ENCODE results near the gene SLC35E2B.
"Not testable (repeated sequence)": the region's sequence is repeated elsewhere in the genome, so short reads cannot be mapped to it uniquely, and the experiment has no call there.

Gene SLC35E2B

DNA sequence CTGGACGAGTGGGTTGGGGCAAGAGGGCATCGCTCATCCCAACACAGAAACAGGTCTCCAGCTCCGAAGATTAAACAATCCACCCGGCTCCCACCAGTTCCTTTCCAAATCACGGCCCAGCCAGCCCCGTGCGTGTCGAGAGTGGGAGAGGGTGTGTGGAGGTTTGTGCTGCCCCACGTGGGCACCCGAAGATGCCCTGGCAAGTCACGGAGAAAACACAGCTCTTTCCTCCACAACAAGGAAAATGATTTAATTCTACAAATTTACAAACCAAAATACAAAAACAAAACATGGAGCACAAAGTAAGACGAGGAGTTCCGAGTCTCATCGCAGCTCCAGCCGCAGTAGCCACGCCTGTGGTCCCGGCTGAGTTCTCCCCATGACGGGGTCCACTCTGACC, 9.9 kb upstream of the SLC35E2B start:
- DNase-seq: not testable (repeated sequence)

DNA sequence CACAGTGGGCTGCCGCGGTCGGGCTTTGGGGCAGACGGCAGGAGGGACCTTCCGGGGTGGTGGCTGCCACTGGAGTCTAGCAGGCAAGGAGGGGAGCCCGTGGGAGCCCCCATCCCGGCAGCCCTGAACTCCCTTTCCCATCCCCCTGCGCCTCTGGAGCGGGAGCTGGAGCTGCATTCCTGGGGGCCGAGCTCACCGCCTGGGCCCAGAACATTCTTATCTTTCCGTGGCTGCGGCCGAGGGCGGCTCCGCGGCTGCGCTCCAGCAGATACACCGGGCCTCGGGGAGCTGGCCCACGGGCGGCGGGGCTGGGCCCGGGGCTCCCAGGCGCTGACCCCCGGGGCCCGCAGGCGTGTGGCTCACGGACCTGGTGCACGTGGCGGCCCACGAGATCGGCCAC, 8.0 kb upstream of the SLC35E2B start:
- not testable (repeated sequence) for DNase-seq

DNA sequence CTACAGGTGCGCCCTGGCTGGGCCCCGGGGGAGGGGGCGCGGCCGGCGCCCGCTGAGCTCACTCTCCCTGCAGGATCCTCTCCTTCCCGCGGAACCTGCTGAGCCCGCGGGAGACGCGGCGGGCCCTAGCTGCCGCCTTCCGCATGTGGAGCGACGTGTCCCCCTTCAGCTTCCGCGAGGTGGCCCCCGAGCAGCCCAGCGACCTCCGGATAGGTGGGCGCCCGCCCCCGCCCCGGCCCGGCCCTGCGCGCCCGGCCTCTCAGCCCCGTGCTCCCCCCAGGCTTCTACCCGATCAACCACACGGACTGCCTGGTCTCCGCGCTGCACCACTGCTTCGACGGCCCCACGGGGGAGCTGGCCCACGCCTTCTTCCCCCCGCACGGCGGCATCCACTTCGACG, 7.5 kb upstream of the SLC35E2B start:
- DNase-seq: not testable (repeated sequence)

DNA sequence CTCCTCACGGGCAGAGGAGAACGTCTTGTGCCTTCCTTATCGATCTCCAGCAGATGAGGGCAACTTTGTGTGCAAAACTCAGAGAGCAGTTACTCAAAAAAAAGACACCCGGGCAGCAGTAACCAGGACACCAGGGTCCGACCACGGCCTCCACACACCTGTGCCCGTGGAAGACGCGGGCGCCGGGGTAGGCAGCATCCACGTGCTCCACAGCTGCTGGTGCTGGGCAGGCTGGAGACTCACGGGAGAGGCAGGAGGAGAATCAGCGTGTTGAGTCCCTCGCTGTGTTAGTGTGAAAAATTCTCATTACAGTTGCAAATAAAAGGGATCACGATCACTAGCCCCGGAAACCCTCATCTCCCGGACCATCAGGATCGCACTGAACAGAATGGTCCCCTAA, 6.5 kb upstream of the SLC35E2B start:
- not testable (repeated sequence) for DNase-seq

DNA sequence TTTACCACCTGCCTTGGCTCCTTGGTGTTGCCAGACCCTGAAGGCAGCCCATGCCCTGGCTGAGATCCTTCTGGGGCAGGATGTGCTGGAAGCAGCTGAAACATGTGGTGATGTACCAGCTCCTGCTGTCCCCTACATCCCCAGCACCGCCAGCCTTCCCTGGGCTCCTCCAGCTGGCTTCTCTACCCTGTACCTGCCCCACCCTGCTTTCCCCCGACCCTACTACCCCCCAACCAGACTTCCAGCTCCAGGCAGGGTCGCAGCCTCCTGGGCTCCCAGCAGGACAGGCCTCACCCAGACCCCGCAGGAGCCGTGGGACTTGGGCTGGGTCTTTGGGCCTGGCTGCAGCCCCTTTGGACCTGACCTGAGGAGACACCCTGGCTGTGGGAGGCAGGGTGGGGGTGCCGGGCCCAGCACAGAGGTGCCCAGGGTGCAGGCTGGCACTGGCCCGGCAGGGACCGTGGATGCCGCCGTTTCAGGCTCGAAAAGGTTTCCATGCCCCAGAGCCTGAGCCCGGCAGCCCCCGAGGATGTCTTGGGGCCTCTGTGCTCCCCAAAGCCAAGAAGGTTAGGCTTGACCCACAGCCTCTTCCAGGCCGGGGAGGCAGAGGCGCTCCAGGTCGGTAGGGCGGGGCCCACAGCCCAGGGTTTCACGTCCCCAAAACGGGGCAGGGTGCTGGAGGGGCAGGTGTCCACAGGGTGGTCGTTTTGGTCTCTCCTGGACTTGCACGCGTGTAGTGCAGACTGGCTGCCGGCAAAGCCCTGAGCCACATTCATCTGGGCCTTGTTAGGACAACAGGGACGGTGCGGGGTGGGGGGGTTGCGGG, 5.0 kb upstream of the SLC35E2B start:
- not testable (repeated sequence) for DNase-seq

DNA sequence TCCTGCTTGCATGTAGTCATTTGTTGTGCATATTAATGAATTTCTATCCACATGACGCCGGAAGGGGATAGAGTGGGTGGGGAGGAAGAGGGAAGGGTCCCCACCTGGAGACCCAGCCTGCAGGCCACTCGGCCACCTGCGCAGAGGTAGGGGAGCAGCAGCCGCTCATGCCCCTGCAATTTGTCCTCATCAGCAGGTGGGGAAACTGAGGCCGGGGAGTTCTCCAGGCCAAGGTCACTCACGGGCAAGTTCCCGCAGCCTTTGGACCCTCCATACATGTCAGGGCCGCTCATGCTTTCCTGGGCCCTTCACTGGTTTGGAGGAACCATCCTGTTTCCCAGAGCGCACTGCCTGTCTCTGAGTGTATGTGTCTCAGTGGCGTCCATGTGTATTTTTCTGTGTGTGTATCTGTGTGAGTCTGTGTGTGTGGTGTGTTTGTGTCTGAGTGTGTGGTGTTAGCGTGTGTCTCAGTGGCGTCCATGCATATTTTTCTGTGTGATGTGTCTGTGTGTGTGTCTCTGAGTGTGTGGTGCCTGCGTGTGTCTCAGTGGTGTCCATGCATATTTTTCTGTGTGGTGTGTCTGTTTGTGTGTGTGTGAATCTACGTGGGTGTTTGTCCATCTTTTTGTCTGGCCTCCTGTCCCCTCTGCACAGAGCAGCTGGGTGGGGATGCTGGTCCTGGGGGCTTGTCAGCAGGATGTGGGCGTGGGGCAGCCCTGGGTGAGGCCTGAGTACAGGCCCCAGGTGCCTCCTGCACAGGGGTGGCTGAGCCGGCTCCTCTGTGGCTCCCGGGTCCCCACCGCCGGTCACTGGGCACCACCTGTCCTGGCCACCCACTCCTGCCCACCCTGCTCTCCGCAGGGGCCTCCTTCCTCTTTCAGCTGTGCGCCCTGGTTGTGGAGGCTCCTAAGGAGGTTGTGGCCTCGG, 4.1 kb upstream of the SLC35E2B start:
- DNase-seq: not testable (repeated sequence)

DNA sequence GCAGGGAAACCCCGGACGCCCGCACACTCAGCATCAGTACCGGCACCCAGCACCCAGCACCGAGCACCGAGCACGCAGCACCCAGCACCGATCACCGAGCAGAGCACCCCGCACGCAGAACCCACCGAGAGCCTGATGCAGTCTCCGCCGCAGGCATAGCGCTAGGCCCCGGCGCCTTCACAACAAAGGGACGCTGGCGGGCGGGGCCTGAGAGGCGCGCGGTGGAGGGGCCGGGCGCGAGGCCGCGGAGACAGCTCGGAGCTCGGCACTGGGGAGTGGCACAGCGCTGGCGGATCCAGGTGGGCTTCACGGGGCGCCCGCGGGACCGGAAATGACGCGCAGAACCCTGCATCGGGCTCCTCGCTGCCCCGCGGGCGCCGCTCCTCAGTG, 276 bp downstream of the SLC35E2B start:
- DNase-seq: peak in 1 of 2 donors; percentile 74

DNA sequence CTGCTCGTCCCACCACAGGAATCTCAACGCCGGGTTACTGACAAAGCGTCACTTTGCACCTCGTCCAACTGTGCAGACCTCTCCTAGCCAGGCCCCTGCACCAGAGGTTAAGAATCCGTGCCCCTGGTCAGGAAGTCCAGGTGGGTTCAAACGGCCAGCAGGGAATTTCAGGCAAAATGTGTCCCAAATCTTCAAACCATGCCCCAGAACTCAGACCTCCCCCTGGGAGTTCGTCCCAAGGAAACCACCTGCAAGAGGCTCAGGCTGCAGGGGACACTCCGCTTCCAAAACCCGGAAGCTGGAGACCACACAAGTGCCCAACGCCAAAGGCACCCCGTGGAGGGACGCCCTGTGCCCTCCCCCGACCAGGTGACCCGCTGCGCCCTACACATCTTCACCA, 1.2 kb downstream of the SLC35E2B start:
- DNase-seq: not testable (repeated sequence)

DNA sequence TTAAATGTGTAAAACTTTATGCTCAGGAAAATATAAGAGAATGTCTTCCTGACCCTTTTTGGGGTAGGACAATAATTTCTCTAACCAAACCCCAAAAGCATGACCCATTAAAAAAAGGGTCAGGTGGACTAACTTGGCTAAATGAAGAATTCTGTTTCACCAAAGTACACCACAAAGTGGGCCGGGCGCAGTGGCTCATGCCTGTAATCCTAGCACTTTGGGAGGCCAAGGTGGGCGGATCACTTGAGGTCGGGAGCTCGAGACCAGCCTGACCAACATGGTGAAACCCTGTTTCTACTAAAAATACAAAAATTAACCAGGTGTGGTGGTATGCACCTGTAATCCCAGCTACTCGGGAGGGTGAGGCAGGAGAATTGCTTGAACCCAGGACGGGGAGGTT, 3.1 kb downstream of the SLC35E2B start:
- not testable (repeated sequence) for DNase-seq

DNA sequence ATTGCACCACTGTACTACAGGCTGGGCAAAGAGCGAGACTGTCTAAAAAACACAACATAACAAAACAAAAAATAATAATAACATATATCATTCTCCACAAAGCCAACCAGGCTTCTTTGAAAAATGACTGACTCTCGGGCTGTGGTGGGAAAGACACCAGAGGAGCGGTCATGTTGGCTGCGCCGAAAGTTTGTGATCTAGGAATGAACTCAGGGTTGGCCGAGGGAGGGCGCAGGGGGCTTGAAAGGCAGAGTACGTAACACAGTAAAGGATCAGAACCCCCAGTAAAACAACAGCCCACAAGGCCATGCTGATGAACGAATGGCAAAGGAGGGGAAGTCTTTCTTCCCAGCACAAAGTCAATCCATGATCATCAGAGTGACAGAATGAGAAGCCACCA, 4.7 kb downstream of the SLC35E2B start:
- no peak for DNase-seq

DNA sequence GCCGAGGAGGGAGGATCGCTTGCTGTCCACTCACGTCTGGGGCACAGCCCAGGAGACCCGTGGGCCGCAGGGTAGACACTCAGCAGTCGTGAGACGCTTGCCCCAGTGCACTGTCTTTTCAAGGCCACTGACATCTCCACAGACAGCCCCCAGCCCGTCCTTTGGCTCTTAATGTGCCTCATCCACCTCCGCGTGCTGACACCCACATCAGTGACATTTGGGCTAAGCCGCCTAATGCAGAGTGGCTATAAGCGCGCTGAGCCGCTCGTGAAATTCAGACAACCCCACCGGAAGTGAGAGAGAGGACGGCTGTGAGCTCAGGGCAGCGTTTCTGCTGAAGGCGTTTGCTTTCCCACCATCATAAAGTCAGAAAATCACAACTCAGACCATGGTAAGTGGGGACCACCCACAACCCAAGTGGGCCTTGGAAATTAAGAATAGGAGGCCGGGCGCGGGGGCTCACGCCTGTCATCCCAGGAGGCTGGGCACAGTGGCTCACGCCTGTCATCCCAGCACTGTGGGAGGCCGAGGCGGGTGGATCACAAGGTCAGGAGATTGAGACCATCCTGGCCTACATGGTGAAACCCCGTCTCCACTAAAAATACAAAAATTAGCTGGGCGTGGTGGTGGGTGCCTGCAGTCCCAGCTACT, 8.4 kb downstream of the SLC35E2B start:
- no peak for DNase-seq

DNA sequence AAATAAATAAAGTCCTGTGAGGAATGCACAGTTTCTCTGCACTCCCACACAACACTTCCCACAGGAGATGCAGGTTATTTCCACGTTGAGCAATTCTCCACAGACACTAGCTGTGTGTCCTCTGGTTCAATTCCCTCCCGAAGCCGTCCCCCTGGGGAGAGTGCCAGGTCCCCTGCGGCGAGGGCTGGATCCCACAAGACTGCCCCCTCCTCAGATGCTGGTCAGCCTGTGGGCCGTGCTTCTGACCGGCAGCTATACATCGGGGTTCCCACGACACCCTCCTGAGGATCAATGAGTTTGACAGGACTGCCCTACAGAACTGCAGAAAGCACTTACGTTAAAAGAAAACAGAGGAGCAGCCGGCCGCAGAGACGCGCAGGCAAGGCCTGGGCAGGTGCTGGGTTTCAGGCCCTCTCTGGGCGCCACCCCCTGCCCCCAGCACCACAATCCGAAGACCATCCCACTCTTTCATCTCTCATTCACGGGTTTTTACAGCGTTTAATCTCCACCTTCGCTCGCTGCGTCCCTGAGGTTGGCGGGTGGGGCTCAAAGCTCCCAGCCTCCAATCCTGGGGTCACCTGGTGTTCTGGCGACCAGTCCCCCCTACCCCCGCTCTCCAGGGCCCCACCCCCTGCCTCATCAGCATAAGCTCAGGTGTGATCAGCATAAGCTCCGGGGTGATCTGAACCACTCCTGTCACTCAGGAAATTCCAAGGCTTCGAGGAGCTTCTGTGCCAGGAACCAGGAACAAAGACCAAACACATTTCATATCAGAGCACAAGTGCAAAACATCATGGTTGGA, 9.3 kb downstream of the SLC35E2B start:
- DNase-seq: no peak

DNA sequence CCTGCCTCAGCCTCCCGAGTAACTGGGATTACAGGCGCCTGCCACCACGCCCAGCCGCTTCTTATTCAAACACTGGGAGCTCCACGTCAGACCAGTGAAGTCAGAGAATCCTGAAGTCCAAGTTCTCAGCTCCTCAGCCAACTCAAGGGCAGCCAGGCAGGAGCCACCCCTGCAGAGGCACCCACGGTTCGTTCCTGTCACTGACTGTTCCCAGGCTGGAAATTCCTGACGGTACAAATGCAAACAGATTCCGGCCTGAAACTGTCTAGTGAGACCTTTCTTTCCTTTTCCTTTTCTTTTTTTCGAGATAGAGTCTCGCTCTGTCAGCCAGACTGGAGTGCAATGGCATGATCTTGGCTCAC, 11.7 kb downstream of the SLC35E2B start:
- no peak for DNase-seq

DNA sequence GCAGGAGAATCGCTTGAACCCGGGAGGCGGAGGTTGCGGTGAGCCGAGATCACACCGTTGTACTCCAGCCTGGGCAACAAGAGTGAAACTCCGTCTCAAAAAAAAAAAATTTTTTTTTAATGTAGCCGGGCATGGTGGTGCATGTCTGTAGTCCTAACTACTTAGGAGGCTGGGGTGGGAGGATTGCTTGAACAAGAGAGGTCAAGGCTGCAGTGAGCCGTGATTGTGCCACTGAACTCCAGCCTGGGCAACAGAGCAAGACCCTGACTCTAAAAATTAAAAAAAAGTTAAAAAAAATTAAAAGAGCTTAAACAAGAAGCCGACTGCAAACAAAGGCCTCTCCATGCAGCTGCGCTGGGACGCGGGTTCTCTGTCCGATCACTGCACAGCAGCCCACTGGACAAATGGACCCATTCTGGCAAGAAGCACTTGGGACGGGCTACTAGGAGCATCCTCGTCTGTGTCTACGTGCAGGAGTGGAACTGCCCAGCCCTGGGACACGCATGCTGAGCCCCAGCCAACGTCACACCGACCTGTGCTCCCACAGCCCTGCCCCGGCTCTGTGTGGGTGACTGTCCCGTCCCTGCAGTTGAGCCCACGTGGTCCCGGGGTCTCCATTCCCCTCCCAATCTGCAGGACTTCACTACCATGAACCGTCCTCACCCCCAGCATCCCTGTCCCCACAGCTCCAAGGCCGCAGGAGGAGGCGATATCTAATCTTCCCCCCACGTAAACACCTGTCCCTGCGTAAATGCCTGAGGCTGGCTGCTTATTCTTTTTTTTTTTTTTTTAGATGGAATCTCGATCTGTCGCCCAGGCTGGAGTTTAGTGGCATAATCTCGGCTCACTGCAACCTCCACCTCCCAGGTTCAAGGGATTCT, 12.3 kb downstream of the SLC35E2B start:
- DNase-seq: no peak

DNA sequence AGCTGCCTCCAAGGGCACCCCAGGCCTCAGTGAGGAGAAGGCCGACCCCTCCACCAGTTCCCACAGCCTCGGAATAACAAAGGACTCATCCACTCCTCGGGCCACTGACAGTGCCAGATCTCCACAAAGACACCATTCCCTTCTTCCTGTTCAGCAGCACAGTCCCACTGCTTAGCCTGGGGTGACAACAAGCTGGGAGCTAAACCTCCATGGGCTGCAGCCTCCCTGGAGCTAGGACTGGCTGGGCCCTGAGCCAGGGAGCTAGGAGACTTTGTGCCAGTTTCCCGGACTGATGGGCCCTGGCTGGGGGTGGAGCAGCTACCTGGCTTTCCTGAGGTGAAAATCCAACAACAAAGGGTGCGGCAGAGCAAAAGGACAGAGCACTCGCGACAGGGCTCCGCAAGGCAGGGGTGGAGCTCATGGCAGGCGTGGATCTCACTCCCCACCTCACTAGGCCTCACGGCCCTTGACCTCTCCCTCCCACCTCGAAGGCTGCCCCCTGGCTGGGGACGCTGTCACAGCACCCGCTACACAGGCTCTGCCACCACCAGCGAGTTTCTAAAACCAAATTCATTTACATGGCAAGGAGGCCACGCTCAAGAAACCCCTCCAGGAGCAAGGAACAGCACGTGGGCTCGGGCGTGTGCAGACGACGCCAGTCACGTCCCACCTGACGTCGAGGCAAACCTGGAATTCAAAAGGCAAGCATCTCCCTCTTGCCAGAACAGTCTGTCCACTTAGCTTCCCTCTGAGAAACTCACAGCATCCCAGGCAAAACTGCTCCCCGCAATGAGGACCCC, 13.8 kb downstream of the SLC35E2B start:
- peak in 1 of 2 donors; percentile 62 for DNase-seq

DNA sequence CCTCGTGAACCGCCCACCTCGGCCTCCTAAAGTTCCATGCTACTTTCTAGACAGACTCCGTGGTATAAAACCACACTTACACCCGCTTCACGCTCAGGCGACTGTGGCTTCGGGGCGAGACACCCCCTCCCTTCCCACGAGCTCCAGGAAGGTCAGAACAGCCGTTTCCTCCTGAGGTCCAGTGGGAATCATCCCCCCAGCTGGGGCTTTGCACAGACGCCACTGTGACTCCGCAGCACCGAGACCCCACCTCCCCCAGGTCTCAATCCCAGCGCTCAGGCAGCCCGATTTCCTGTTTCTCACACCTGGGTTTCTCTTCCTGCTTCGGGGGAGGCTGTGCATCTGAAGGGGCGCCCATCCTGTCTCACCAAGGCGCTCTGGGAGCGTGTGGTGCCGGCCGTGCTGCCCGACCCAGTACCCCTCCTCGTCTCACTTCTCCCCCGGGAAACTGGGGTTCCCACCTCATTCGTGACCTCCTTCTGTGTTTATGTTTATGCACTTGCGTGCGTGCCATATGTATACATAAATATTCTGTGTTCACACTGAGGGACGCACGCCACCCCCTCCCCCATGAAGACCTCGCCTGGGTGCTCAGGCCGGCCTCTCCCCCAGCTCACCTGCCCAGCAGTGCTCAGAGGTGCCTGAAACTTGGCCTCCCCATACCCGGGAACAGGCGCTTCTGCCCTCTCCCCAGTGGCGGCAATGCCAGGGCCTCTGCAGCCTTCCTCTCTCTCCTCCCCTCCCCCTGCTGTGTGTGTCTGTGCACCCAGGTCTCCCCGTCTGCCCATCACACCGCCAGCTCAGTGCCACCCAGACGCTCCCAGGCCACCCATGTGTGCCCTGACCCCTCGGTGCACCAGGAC, 14.6 kb downstream of the SLC35E2B start:
- peak; percentile 43 to 57 for DNase-seq

DNA sequence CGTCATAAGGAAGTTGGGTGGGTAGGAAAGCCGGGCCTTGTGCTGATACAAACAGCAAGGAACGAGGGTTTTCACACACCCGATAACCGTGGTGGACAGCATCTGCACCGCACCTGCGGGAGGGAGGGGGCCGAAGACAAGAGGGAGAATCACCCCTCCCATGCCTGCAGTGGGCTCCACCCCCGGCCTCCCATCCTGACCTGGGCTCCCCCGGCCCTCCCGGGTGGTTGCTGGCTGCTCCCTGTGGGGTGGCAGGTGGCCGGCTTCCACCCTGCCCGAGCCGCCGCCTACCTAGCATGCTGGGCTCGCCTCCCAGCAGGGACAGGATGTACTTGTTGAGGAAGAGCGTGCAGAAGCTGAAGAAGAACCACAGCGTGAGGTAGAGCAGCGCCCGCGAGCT, 16.5 kb downstream of the SLC35E2B start:
- not testable (repeated sequence) for DNase-seq

DNA sequence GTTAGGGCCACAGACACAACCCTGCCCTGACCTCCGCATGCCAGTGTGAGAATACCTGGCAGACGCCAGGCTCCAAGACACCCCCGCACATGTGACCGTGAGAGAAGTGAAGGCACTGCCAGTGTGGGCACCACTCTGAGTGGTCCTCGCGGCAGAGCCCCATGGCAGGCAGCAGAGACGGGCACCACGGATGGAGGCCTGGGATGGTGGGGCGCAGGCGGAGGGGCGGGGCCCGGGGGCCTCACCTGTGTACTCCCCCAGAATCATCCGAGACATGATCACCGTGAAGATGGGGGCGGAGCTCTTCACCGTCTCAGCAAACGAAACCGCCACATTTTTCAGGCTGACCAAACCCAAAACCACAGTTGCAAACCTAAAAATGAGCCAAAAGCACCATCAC, 17.4 kb downstream of the SLC35E2B start:
- not testable (repeated sequence) for DNase-seq

DNA sequence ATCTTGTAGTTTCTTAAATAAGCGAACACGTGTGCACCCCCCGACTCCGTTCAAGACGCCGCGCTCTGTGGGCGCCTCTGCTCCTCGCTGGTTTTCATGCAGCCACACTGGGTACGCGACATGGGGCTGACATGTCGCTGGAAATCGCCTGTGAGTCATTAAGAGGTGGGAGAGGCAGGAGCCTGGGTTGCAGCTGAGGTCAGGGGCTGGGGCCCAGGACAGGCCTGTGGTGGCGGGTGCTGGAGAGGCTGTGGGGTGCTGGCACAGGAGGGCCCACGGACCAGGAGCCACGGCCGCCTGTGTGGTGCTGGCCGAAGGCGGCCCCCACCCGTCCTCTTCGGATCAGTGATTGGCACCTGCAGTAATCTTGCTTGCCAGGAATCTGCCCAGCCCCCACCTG, 17.8 kb downstream of the SLC35E2B start:
- not testable (repeated sequence) for DNase-seq
